SK-N-DZ (cell line): ENCODE data around the gene XBP1.
"Not testable (repeated sequence)": the region's sequence is repeated elsewhere in the genome, so short reads cannot be mapped to it uniquely, and the experiment has no call there.

Source experiments
- DNase-seq: peaks from one replicate; pipeline ENCODE4 v3.0.0-alpha.2; 2015; ENCODE audit warnings: low spot score

XBP1 gene

GRCh38 chr22:28793976-28794584 lies 6.3 kb downstream of the XBP1 start:
- DNase-seq, result no peak

DNA sequence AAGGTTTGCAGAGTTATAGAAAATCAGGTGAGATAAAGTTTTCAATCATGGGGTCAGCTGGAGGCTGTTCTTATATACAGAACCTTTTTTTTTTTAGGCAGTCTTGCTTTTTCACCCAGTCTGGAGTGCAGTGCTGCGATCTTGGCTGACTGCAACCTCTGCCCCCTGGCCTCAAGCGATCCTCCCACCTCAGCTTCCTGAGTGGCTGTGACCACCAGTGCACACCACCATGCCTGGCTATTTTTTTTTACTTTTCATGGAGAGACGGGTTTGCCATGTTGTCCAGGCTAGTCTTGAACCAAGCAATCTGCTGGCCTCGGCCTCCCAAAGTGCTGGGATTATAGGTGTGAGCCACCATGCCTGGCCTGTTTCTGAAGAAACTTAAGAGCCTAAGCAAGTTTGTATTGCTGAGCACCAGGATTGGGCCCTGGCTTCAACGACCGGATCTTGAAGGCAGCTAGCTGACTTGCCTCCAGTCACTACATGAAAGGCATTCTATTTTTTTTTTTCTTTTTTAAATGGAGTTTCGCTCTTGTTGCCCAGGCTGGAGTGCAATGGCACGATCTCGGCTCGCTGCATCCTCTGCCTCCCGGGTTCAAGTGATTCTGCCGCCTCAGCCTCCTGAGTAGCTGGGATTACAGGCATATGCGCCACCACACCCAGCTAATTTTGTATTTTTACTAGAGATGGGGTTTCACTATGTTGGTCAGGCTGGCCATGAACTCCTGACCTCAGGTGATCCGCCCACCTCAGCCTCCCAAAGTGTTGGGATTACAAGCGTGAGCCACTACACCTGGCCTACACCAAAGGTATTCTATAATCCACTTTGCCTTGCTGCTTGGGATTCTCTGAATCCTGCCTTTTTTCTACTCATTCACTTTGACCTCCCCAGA lies 7.6 kb downstream of the XBP1 start:
- no peak for DNase-seq

DNA sequence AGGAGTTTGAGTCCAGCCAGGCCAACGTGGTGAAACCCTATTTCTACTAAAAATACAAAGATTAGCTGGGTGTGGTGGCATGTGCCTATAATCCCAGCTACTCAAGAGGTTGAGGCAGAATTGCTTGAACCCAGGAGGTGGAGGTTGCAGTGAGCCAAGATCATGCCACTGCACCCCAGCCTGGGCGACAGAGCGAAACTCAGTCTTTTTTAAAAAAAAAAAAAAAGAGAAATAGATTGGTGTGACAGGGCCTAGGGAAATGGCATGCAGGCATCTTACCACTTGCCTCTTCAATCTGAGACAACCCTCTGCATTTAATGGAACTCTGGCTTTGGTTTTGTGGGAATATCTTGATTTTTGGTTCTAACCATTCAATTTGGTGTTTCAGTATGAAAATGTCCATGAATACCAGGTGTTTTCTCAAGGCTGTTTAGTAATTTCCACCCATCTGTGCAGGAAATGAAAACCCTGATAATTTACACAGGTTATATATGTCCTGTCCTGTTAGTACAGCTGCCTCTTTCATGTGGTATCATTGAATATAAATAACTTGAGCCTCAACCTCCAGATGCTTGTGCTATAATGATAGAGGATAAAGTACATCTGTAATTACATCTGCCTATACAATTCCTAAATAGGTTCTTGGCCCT lies 8.4 kb downstream of the XBP1 start:
- DNase-seq, result no peak

DNA sequence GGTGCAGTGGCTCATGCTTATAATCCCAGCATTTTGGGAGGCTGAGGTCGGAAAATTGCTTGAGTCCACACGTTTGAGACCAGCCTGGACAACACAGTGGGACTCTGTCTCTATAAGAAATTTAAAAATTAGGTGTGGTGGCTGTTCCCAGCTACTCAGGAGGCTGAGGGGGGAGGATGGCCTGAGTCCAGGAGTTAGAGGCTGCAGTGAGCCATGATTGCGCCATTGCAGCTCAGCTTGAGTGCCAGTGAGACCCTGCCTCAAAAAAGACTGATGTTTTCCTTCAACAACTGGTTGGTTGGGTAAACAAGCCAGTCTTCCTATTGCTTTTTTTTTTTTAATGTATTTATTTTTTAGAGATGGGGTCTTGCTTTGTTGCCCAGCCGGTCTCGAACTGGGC lies 9.2 kb downstream of the XBP1 start:
- DNase-seq, result no peak

- no peak for DNase-seq
Measured at GRCh38 chr22:28788601-28789000, 11.8 kb downstream of the XBP1 start.

DNA sequence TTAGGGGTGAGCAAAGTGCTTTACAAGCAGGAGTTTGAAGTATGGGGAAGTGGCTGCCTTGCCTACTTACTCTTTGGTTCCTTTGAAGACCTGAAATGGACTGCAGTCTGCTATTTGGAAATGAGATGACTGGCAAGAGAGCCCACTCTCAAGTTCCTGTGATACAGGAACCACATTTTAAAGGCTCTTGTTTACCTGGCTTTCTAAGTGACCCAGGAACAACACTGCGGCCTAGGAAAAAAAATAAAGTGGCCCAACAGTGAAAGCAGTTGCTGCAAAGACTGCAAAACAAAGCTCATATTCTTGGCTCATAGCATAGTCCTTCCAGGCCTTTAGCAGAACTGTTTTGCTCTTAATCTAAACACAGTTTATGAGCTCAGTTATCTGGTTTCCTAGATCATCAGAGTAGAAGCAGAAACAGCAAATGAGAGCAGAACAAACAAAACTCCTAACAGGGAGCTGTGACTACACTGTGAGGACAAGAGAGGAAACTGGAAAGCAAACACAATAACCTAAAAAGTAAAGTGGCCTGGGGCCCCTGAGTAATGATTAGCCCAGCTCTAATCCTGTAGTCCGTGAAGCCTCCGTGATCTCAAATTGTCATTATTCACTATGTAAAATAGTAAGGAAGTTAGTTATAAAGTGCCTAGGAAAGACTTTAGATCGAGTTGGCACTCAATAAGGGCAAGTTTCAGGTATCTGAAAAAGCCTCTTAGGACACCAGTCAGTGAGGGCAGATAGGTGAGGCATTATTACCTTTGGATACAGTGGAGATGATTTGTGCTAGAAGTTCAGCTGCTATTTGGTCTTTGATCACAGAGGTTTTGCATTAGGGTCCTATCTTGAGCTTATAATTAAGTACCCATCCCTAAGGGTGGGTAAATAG lies 16.3 kb downstream of the XBP1 start:
- DNase-seq, result no peak

DNA sequence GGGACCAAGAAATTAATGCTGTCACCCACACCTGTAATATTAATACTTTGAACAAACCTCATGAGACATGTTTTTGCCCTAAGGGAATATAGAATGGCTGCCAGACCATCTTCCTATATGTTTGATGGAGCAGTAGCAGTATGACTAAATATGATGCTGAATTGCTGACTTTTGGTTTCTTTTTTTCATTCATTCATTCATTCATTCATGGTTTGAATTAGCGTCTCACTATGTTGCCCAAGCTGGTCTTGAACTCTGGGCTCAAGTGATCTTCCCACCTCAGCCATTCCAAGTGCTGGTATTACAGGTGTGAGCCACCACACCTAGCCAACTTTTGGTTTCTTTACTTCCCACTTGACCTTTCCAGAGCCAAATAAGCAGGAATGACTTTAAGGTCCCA lies 20.1 kb downstream of the XBP1 start:
- DNase-seq, result no peak

GRCh38 chr22:28779833-28780232 lies 20.5 kb downstream of the XBP1 start:
- DNase-seq, result no peak

DNA sequence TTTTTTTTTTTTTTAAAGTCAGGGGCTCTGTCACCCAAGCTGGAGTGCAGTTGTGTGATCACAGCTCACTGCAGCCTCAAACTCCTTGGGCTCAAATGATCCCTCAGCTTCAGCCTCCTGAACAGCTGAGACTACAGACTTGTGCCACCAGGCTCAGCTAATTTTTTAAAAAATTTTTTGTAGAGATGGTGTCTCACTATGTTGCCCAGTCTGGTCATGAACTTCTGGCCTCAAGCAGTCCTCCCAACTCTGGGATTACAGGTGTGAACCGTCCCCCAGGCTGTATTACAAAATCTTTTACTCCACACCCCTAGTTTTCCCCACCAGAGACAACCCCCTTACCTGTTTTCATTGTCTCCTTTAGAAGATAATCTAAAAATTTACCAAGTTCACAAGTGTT lies 26.0 kb downstream of the XBP1 start:
- no peak for DNase-seq

DNA sequence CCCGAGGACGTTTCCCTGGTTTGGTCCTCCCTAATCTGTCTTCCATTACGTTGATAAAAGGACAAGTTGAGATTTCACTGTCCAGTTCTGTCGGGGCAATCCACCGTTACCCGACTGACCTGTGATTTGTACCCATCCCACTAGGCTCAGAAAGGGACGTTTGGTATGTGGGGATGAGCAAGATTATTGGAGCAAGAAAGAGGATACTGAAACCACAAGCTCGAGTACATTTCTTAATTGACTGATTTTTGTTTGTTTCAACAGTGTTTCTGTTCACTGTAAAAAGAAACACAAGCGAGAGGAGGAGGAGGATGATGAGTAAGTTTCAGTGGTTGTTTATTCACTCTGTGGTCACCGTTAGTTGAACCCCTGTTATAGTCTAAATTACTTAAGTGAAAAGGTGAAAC lies 26.9 kb downstream of the XBP1 start:
- peak; percentile 8 for DNase-seq

- peak; percentile 97 for DNase-seq
Measured at GRCh38 chr22:28772633-28773460, 27.5 kb downstream of the XBP1 start, which contains the start of gene CCDC117. Gene CCDC117, plus strand, starts transcription at chr22:28772695. Its CDS starts 155 bp downstream, at chr22:28772850.

DNA sequence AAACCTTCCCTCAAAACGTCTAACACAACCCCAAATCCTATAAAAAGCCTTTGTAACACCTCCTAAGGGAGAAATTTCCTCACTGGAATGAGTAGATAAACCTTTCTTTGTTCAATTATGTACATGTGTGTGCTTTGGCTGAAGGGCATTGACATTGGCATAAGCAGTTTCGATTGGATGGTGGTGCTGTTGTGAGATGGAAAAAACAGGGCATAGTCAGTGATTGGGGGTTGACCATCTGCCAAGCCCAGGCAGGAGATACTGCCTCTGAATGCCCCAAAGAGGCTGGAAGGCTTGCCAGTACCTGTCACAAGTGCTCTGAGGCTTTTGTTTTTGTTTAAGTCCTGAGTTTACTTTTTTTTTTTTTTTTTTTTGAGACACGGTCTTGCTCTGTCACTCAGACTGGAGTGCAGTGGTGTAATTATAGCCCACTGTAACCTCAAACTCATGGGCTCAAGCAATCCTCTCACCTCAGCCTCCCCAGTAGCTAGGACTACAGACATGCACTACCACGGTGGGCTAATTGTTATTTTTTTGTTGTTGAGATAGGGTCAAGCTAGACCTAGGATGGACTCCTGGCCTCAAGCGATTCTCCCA lies 29.1 kb downstream of the XBP1 start:
- DNase-seq, result no peak

- no peak for DNase-seq
Measured at GRCh38 chr22:28769394-28770085, 30.8 kb downstream of the XBP1 start.

- DNase-seq, result peak; percentile 11
Measured at GRCh38 chr22:28768701-28769393, 31.5 kb downstream of the XBP1 start.

GRCh38 chr22:28766628-28767027 lies 33.7 kb downstream of the XBP1 start:
- no peak for DNase-seq

DNA sequence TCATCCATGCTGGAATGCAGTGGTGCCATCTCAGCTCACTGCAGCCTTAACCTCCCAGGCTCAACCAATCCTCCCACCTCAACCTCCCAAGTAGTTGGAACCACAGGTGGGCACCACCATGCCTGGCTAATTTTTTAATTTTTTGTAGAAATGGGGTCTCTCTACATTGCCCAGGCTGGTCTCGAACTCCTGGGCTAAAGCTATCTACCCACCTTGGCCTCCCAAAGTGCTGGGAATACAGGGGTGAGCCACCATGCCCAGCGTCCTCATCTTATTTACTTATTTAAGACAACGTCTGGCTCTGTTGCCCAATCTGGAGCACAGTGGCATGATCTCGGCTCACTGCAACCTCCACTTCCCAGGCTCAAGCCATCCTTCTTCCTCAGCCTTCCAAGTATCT lies 38.4 kb downstream of the XBP1 start:
- DNase-seq, result not testable (repeated sequence)

DNA sequence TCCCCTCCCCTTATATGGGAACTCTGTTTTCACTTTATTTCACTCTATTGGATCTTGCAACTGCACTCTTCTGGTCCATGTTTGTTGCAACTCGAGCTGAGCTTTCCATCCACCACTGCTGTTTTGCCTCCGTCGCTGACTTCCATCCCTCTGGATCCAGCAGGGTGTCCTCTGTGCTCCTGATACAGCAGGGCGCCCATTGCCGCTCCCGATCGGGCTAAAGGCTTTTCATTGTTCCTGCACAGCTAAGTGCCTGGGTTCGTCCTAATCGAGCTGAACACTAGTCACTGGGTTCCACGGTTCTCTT lies 39.0 kb downstream of the XBP1 start:
- DNase-seq, result no peak

DNA sequence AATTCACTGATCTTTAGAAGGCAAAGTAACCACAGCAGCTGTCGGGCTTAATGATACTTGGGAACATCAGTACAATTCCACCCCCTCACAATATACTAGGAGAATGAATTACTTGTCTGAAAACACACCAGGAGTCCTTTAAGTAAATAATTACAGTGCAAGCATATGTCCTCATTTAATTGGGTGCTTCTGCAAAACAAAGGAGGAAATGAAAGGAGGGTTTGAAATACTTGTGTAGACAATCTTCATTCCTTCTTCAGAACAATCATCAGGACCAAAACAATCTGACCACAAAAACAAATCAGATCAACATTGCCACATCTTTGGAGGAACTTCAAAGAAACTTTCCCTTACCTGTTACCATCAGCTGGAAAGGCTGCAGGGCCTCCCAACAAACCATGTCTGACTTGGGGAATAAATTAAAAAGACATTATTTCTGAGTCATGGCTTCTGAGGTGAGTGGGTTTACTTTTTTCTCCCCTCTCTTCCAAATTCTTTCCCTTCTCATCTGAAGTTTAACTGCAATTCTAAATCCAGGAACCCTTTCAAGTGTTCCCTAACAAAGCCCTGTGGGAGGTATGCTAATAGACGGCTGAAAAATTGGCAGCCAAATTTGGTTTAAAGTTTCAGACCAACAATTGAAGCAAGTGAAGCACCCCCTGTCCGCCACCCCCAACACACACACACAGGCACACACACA lies 40.4 kb downstream of the XBP1 start:
- no peak for DNase-seq

DNA sequence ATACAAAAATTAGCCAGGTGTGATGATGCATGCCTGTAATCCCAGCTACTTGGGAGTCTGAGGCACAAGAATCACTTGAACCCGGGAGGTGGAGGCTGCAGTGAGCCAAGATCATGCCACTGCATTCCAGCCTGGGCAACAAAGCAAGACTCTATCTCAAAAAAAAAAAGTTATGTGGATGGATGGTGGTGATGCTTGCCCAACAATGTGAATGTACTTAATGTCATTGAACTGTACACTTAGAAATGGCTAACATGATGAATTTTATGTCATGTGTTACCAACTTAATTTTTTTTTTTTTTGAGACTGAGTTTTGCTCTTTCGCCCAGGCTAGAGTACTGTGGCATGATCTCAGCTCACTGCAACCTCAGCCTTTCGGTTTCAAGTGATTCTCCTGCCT lies 45.9 kb downstream of the XBP1 start:
- DNase-seq, result not testable (repeated sequence)
